SH-SY5Y (cell line): ENCODE measurements around the gene SMAD3.

Experiments
- GATA2 ChIP-seq: IDR thresholded peaks from 2 replicates; pipeline ENCODE4 v1.6.1; 2011; ENCODE audit warnings: mild to moderate bottlenecking, low read depth, low read length
- GATA3 ChIP-seq: IDR thresholded peaks from 2 replicates; pipeline ENCODE4 v1.6.1; 2011; ENCODE audit warnings: low read depth, mild to moderate bottlenecking, low read length, moderate library complexity

GRCh38 chr15:67103432-67103831, 38.0 kb downstream of the SMAD3 start:
- TF ChIP-seq GATA3 (no peak), GATA2 (no peak)
